AG04449 (cell line): ENCODE results near the gene TFB2M.

ENCODE experiments used
- CTCF ChIA-PET: fragments of 350-600 bp; formaldehyde crosslinking; extraction: SDS; loops from one replicate; lab custom pipeline; 2021; ENCODE audit warnings: antibody characterized with exemption; lab: Yijun Ruan, JAX
- POLR2A ChIA-PET: fragments of 400-600, 350-600 bp; formaldehyde crosslinking; extraction: SDS; loops from one replicate; lab custom pipeline; 2020; ENCODE audit warnings: antibody characterized with exemption, inconsistent platforms; lab: Yijun Ruan, JAX
- DNase-seq: peaks from one replicate; pipeline ENCODE4 v3.0.0-alpha.2; 2010; ENCODE audit warnings: low read depth, low spot score
- H3K4me3 ChIP-seq: 2 replicates; pipeline ENCODE4 v1.5.1; 2011; ENCODE audit warnings: low read depth, mild to moderate bottlenecking, control low read depth, low read length
- CTCF ChIP-seq: IDR thresholded peaks from one replicate; pipeline ENCODE4 v1.5.1; 2011; ENCODE audit warnings: mild to moderate bottlenecking, moderate library complexity, low read length, control low read depth, inconsistent platforms; ENCODE audit not compliant: insufficient read depth; ENCODE audit errors: missing control alignments

The TFB2M gene

GRCh38 chr1:246526915-246527314, 39.1 kb downstream of the TFB2M start:
- ChIA-PET POLR2A (no interaction called here), CTCF (no interaction called here)
- no peak overlapping the region for H3K4me3 ChIP-seq
- no peak for DNase-seq
- TF ChIP-seq CTCF: no peak

GRCh38 chr1:246526380-246526779, 39.7 kb downstream of the TFB2M start:
- CTCF ChIA-PET: no interaction called here
- POLR2A ChIA-PET: no interaction called here

GRCh38 chr1:246519514-246519913, 46.5 kb downstream of the TFB2M start:
- POLR2A ChIA-PET: no interaction called here
- TF ChIP-seq CTCF: no peak
- CTCF ChIA-PET: interaction anchor here (1.0 kb wide), 1 partner anchor 22 kb away, joined by 6 read pairs; no protein-coding TSS in a partner anchor

More at GRCh38 chr1:246526380-246526779, 39.7 kb downstream of the TFB2M start:
- DNase-seq: no peak
- no peak overlapping the region for H3K4me3 ChIP-seq
- no peak for TF ChIP-seq CTCF

GRCh38 chr1:246518456-246519205, 47.4 kb downstream of the TFB2M start:
- no peak for TF ChIP-seq CTCF
- no peak overlapping the region for H3K4me3 ChIP-seq
- ChIA-PET POLR2A (no interaction called here), CTCF (interaction anchor here (1.0 to 1.4 kb wide), 2 partner anchors 21 kb away, joined by 4 to 6 read pairs; no protein-coding TSS in a partner anchor)
- DNase-seq: no peak

More at GRCh38 chr1:246519514-246519913, 46.5 kb downstream of the TFB2M start:
- H3K4me3 ChIP-seq: no peak overlapping the region
- DNase-seq: no peak

- POLR2A ChIA-PET: interaction anchor here (0.7 kb wide), 1 partner anchor 820 kb away, joined by 3 read pairs; no protein-coding TSS in a partner anchor
- TF ChIP-seq CTCF: no peak
- no peak overlapping the region for H3K4me3 ChIP-seq
- CTCF ChIA-PET: interaction anchor here (1.4 kb wide), 1 partner anchor 19 kb away, joined by 4 read pairs; no protein-coding TSS in a partner anchor
- no peak for DNase-seq
Observed at GRCh38 chr1:246517391-246517790, 48.7 kb downstream of the TFB2M start.

- ChIA-PET CTCF (no interaction called here), POLR2A (no interaction called here)
- H3K4me3 ChIP-seq: no peak overlapping the region
- DNase-seq: no peak
- no peak for TF ChIP-seq CTCF
Observed at GRCh38 chr1:246516126-246516525, 49.9 kb downstream of the TFB2M start.
